GM06990 (cell line): ENCODE measurements around the gene METTL27.
"Not testable (repeated sequence)": the region's sequence is repeated elsewhere in the genome, so short reads cannot be mapped to it uniquely, and the experiment has no call there.

Experiments
- DNase-seq: peaks from one replicate; pipeline ENCODE4 v3.0.0-alpha.2; 2011; ENCODE audit not compliant: insufficient read length; ENCODE audit errors: extremely low read depth
- H3K27me3 ChIP-seq: replicated peaks from 2 replicates; pipeline ENCODE4 v1.6.0; 2011; ENCODE audit warnings: low read length; ENCODE audit not compliant: control insufficient read depth, insufficient read depth
- H3K36me3 ChIP-seq: 2 replicates; pipeline ENCODE4 v1.5.1; 2011; ENCODE audit warnings: low read length; ENCODE audit not compliant: control insufficient read depth, insufficient read depth
- H3K4me3 ChIP-seq: replicated peaks from 2 replicates; pipeline ENCODE4 v1.5.1; 2011; ENCODE audit warnings: low read depth, mild to moderate bottlenecking, control low read depth, low read length
- CTCF ChIP-seq: IDR thresholded peaks from 2 replicates; pipeline ENCODE4 v1.5.1; 2011; ENCODE audit warnings: low read length, control low read depth, mild to moderate bottlenecking, inconsistent platforms; ENCODE audit not compliant: insufficient read depth, poor library complexity, severe bottlenecking

METTL27 gene

GRCh38 chr7:73795188-73795587, 47.1 kb downstream of the METTL27 start:
- DNase-seq, H3K4me3 ChIP-seq, H3K27me3 ChIP-seq, H3K36me3 ChIP-seq: not testable (repeated sequence)

- not testable (repeated sequence) for H3K4me3 ChIP-seq, H3K27me3 ChIP-seq, H3K36me3 ChIP-seq, DNase-seq
Measured at GRCh38 chr7:73791170-73791690, 51.1 kb downstream of the METTL27 start.

GRCh38 chr7:73789051-73789450, 53.3 kb downstream of the METTL27 start:
- no peaks in the 10 kb centered on the region for H3K36me3 ChIP-seq
- no peak for TF ChIP-seq CTCF
- H3K27me3 ChIP-seq, result no peaks in the 10 kb centered on the region
- DNase-seq, result no peak
- H3K4me3 ChIP-seq, result no peak overlapping the region

- H3K4me3 ChIP-seq, H3K36me3 ChIP-seq, H3K27me3 ChIP-seq, DNase-seq: not testable (repeated sequence)
Measured at GRCh38 chr7:73787786-73788048, 54.6 kb downstream of the METTL27 start.

- Histone ChIP-seq H3K4me3 (no peak overlapping the region), H3K36me3 (no peaks in the 10 kb centered on the region), H3K27me3 (no peaks in the 10 kb centered on the region)
- TF ChIP-seq CTCF, result no peak
- DNase-seq, result no peak
Measured at GRCh38 chr7:73786588-73786987, 55.7 kb downstream of the METTL27 start.
